Endothelial cell of umbilical vein (primary cell): ENCODE measurements around the gene YY2.

Experiments
- CTCF ChIP-seq, 2 donors: IDR thresholded peaks; 1 replicate in 1 of 2; 2 replicates in 1 of 2; pipeline ENCODE4 v1.5.1; 2011; ENCODE audit warnings: low read length in 2 of 2, mild to moderate bottlenecking in 2 of 2, moderate library complexity in 2 of 2, control low read depth in 1 of 2, inconsistent platforms in 1 of 2, low read depth in 1 of 2; ENCODE audit not compliant: insufficient read depth in 1 of 2; ENCODE audit errors: extremely low read depth in 1 of 2
- EZH2 ChIP-seq: IDR thresholded peaks from 2 replicates; pipeline ENCODE4 v1.6.1; 2012; ENCODE audit warnings: borderline replicate concordance, low read depth, mild to moderate bottlenecking, moderate library complexity, low read length, inconsistent platforms; ENCODE audit not compliant: severe bottlenecking
- FOS ChIP-seq: IDR thresholded peaks from 2 replicates; pipeline ENCODE4 v1.6.1; 2011; ENCODE audit warnings: mild to moderate bottlenecking, low read length, moderate library complexity, borderline replicate concordance; ENCODE audit not compliant: insufficient read depth
- JUN ChIP-seq: IDR thresholded peaks from 2 replicates; pipeline ENCODE4 v1.6.1; 2011; ENCODE audit warnings: borderline replicate concordance, low read depth; ENCODE audit not compliant: insufficient read length, insufficient read depth
- MAX ChIP-seq: IDR thresholded peaks from 2 replicates; pipeline ENCODE4 v1.6.1; 2011; ENCODE audit not compliant: insufficient read depth, insufficient read length
- POLR2A ChIP-seq: IDR thresholded peaks from 2 replicates; pipeline ENCODE4 v1.6.1; 2012; ENCODE audit warnings: low read depth, mild to moderate bottlenecking, control low read depth, low read length

GRCh38 chrX:21875013-21875412 lies 19.2 kb downstream of the YY2 start:
- no peak for TF ChIP-seq CTCF (IDR thresholded peaks at IDR 0.05; ENCODE audit: extremely low read depth in 1 of 2, insufficient read depth in 1 of 2, low read depth in 1 of 2, low read length in 2 of 2)
- TF ChIP-seq MAX, result no peak
- no peak for TF ChIP-seq POLR2A
- no peak for TF ChIP-seq FOS
- TF ChIP-seq EZH2, result no peak
- TF ChIP-seq JUN, result no peak
